H54 (cell line): ENCODE measurements around the gene CAMTA1.
A peak's percentile ranks its signal among the peaks of the same experiment; 100 is the strongest.

Experiments used
- DNase-seq: peaks from one replicate; pipeline ENCODE4 v3.0.0; 2011; ENCODE audit warnings: low spot score, mixed read lengths; ENCODE audit not compliant: insufficient read length
- FAIRE-seq: peaks from 3 replicates; lab custom pipeline; 2011; peaks lifted over from hg19 to GRCh38; lab: Jason Lieb, UNC
- POLR2A ChIP-seq: IDR thresholded peaks from 2 replicates; pipeline ENCODE4 v1.6.1; 2011; ENCODE audit warnings: low read depth, mild to moderate bottlenecking, low read length

CAMTA1 gene

GRCh38 chr1:7299994-7300393 is 514.7 kb downstream of the CAMTA1 start:
- DNase-seq (no peak), FAIRE-seq (peak; percentile 30)

GRCh38 chr1:7300893-7301663 is 515.8 kb downstream of the CAMTA1 start:
- FAIRE-seq (peak; percentile 88), DNase-seq (peak; percentile 59)
- TF ChIP-seq POLR2A: no peak

More at GRCh38 chr1:7299994-7300393, 514.7 kb downstream of the CAMTA1 start:
- TF ChIP-seq POLR2A: no peak

GRCh38 chr1:7301664-7301981 is 516.4 kb downstream of the CAMTA1 start:
- no peak for TF ChIP-seq POLR2A
- DNase-seq: no peak
- no peak for FAIRE-seq

- TF ChIP-seq POLR2A: no peak
- no peak for DNase-seq
- FAIRE-seq: no peak
Measured at GRCh38 chr1:7302126-7302525, 516.9 kb downstream of the CAMTA1 start.

GRCh38 chr1:7302873-7303272 is 517.6 kb downstream of the CAMTA1 start:
- no peak for FAIRE-seq
- no peak for TF ChIP-seq POLR2A
- DNase-seq: no peak

GRCh38 chr1:7303554-7304317 is 518.5 kb downstream of the CAMTA1 start:
- FAIRE-seq: no peak
- TF ChIP-seq POLR2A: no peak
- DNase-seq: no peak

- no peak for FAIRE-seq
- DNase-seq: no peak
- TF ChIP-seq POLR2A: no peak
Measured at GRCh38 chr1:7313081-7313546, 527.9 kb downstream of the CAMTA1 start.

GRCh38 chr1:7313826-7314225 is 528.6 kb downstream of the CAMTA1 start:
- TF ChIP-seq POLR2A: no peak
- FAIRE-seq (no peak), DNase-seq (no peak)

- TF ChIP-seq POLR2A: no peak
- DNase-seq (no peak), FAIRE-seq (no peak)
Measured at GRCh38 chr1:7315316-7315715, 530.1 kb downstream of the CAMTA1 start.

- TF ChIP-seq POLR2A: no peak
- DNase-seq (no peak), FAIRE-seq (no peak)
Measured at GRCh38 chr1:7315946-7316345, 530.7 kb downstream of the CAMTA1 start.

- FAIRE-seq: no peak
- no peak for DNase-seq
- no peak for TF ChIP-seq POLR2A
Measured at GRCh38 chr1:7317888-7318287, 532.6 kb downstream of the CAMTA1 start.

GRCh38 chr1:7319196-7319595 is 533.9 kb downstream of the CAMTA1 start:
- no peak for TF ChIP-seq POLR2A
- FAIRE-seq: no peak
- no peak for DNase-seq

- TF ChIP-seq POLR2A: no peak
- DNase-seq (no peak), FAIRE-seq (no peak)
Measured at GRCh38 chr1:7320661-7321060, 535.4 kb downstream of the CAMTA1 start.

GRCh38 chr1:7322283-7322785 is 537.1 kb downstream of the CAMTA1 start:
- FAIRE-seq (no peak), DNase-seq (no peak)

More at GRCh38 chr1:7322283-7322785, 537.1 kb downstream of the CAMTA1 start:
- TF ChIP-seq POLR2A: no peak
